Loucy (cell line): Measurements from ENCODE around the gene SPINK14.

Experiments used
- H2AFZ ChIP-seq: fragments of 200-600 bp; sonication (generic); 2 replicates; pipeline ENCODE4 v1.6.0; 2016; ENCODE audit warnings: antibody characterized with exemption, mild to moderate bottlenecking, low read length, moderate library complexity
- H3F3A ChIP-seq: fragments of 200-600 bp; 2 replicates; pipeline ENCODE4 v1.6.0; 2016; ENCODE audit warnings: antibody characterized with exemption, low read depth, mild to moderate bottlenecking
- H3K27me3 ChIP-seq: fragments of 200-600 bp; sonication (generic); 2 replicates; pipeline ENCODE4 v1.6.1; 2014; ENCODE audit warnings: low read length, mild to moderate bottlenecking; ENCODE audit not compliant: insufficient read depth, poor library complexity, severe bottlenecking
- H3K36me3 ChIP-seq: fragments of 200-600 bp; sonication (generic); 2 replicates; pipeline ENCODE4 v1.6.1; 2016; ENCODE audit warnings: low read length; ENCODE audit not compliant: insufficient read depth
- H3K4me1 ChIP-seq: fragments of 200-600 bp; sonication (generic); 2 replicates; pipeline ENCODE4 v1.5.1; 2014; ENCODE audit warnings: low read length, mild to moderate bottlenecking; ENCODE audit not compliant: insufficient read depth, poor library complexity, severe bottlenecking
- H3K4me2 ChIP-seq: fragments of 200-600 bp; sonication (generic); 2 replicates; pipeline ENCODE4 v1.6.0; 2014; ENCODE audit warnings: antibody characterized with exemption, low read length, low read depth, mild to moderate bottlenecking; ENCODE audit not compliant: poor library complexity, severe bottlenecking
- H3K4me3 ChIP-seq: fragments of 200-600 bp; sonication (generic); 2 replicates; pipeline ENCODE4 v1.5.1; 2014; ENCODE audit warnings: low read length, mild to moderate bottlenecking, mixed read lengths; ENCODE audit not compliant: poor library complexity, severe bottlenecking
- H3K79me2 ChIP-seq: fragments of 200-600 bp; sonication (generic); 2 replicates; pipeline ENCODE4 v1.6.1; 2014; ENCODE audit warnings: low read length; ENCODE audit not compliant: insufficient read depth
- H3K9ac ChIP-seq: fragments of 200-600 bp; sonication (generic); 2 replicates; pipeline ENCODE4 v1.6.0; 2014; ENCODE audit warnings: mild to moderate bottlenecking, low read depth, low read length, moderate library complexity; ENCODE audit not compliant: poor library complexity, severe bottlenecking
- H3K9me2 ChIP-seq: fragments of 200-600 bp; sonication (generic); replicated peaks from 2 replicates; pipeline ENCODE4 v1.6.1; 2016; ENCODE audit warnings: low read depth, low read length, mixed read lengths
- H3K9me3 ChIP-seq: fragments of 200-600 bp; sonication (generic); 2 replicates; pipeline ENCODE4 v1.6.1; 2014; ENCODE audit warnings: mild to moderate bottlenecking, antibody characterized with exemption, low read length, low read depth; ENCODE audit not compliant: insufficient read depth
- H4K20me1 ChIP-seq: fragments of 200-600 bp; sonication (generic); 2 replicates; pipeline ENCODE4 v1.6.0; 2014; ENCODE audit warnings: antibody characterized with exemption, low read length, mild to moderate bottlenecking; ENCODE audit not compliant: insufficient read depth, poor library complexity, severe bottlenecking
- CTCF ChIP-seq: fragments of 200-600 bp; sonication (generic); conservative IDR thresholded peaks from 2 replicates; pipeline ENCODE4 v1.5.1; 2014; ENCODE audit warnings: mild to moderate bottlenecking, antibody characterized with exemption, low read length
- EZH2phosphoT487 ChIP-seq: fragments of 200-600 bp; IDR thresholded peaks from 2 replicates; pipeline ENCODE4 v1.6.1; 2018; ENCODE audit warnings: antibody characterized with exemption, mild to moderate bottlenecking, moderate library complexity, borderline replicate concordance

The SPINK14 gene

GRCh38 chr5:148145916-148146315 lies 22.4 kb upstream of the SPINK14 start:
- H3K79me2 ChIP-seq: no peaks in the 10 kb centered on the region
- H3F3A ChIP-seq: no peaks in the 10 kb centered on the region
- H3K9me2 ChIP-seq: no peaks in the 10 kb centered on the region
- no peaks in the 10 kb centered on the region for H3K9me3 ChIP-seq
- no peak overlapping the region for H2AFZ ChIP-seq
- no peak overlapping the region for H3K9ac ChIP-seq
- H3K27me3 ChIP-seq: no peaks in the 10 kb centered on the region
- TF ChIP-seq CTCF (no peak), EZH2phosphoT487 (no peak)
- H3K4me3 ChIP-seq: no peak overlapping the region
- no peaks in the 10 kb centered on the region for H4K20me1 ChIP-seq
- no peaks in the 10 kb centered on the region for H3K36me3 ChIP-seq
- no peak overlapping the region for H3K4me2 ChIP-seq
- H3K4me1 ChIP-seq: no peaks in the 10 kb centered on the region

GRCh38 chr5:148146487-148146886 lies 21.9 kb upstream of the SPINK14 start:
- no peaks in the 10 kb centered on the region for H3K9me2 ChIP-seq
- H3K36me3 ChIP-seq: no peaks in the 10 kb centered on the region
- H3F3A ChIP-seq: no peaks in the 10 kb centered on the region

GRCh38 chr5:148147415-148147814 lies 20.9 kb upstream of the SPINK14 start:
- no peaks in the 10 kb centered on the region for H3K79me2 ChIP-seq
- H3K4me3 ChIP-seq: no peak overlapping the region
- TF ChIP-seq CTCF (no peak), EZH2phosphoT487 (no peak)
- H3K9me3 ChIP-seq: no peaks in the 10 kb centered on the region
- no peak overlapping the region for H3K9ac ChIP-seq
- no peak overlapping the region for H3K4me2 ChIP-seq
- H3K27me3 ChIP-seq: no peaks in the 10 kb centered on the region
- no peaks in the 10 kb centered on the region for H3F3A ChIP-seq
- no peaks in the 10 kb centered on the region for H3K36me3 ChIP-seq
- no peak overlapping the region for H2AFZ ChIP-seq
- no peaks in the 10 kb centered on the region for H3K9me2 ChIP-seq
- no peaks in the 10 kb centered on the region for H4K20me1 ChIP-seq
- H3K4me1 ChIP-seq: no peaks in the 10 kb centered on the region

More at GRCh38 chr5:148146487-148146886, 21.9 kb upstream of the SPINK14 start:
- Histone ChIP-seq H3K9ac (no peak overlapping the region), H2AFZ (no peak overlapping the region), H4K20me1 (no peaks in the 10 kb centered on the region), H3K4me2 (no peak overlapping the region), H3K27me3 (no peaks in the 10 kb centered on the region), H3K9me3 (no peaks in the 10 kb centered on the region), H3K4me3 (no peak overlapping the region), H3K4me1 (no peaks in the 10 kb centered on the region), H3K79me2 (no peaks in the 10 kb centered on the region)
- TF ChIP-seq CTCF (no peak), EZH2phosphoT487 (no peak)
